GM21737 (cell line): Measurements from ENCODE around the gene OGFOD2.
A peak's percentile ranks its signal among the peaks of the same experiment; 100 is the strongest.
"Not testable (repeated sequence)": the region's sequence is repeated elsewhere in the genome, so short reads cannot be mapped to it uniquely, and the experiment has no call there.

Source experiments
- ATAC-seq: cut with Tn5 transposase; IDR thresholded peaks from one replicate; pipeline ENCODE4 v1.9.1; 2021; ENCODE audit warnings: mild to moderate bottlenecking, moderate library complexity; ENCODE audit not compliant: unreplicated experiment

The OGFOD2 gene

DNA sequence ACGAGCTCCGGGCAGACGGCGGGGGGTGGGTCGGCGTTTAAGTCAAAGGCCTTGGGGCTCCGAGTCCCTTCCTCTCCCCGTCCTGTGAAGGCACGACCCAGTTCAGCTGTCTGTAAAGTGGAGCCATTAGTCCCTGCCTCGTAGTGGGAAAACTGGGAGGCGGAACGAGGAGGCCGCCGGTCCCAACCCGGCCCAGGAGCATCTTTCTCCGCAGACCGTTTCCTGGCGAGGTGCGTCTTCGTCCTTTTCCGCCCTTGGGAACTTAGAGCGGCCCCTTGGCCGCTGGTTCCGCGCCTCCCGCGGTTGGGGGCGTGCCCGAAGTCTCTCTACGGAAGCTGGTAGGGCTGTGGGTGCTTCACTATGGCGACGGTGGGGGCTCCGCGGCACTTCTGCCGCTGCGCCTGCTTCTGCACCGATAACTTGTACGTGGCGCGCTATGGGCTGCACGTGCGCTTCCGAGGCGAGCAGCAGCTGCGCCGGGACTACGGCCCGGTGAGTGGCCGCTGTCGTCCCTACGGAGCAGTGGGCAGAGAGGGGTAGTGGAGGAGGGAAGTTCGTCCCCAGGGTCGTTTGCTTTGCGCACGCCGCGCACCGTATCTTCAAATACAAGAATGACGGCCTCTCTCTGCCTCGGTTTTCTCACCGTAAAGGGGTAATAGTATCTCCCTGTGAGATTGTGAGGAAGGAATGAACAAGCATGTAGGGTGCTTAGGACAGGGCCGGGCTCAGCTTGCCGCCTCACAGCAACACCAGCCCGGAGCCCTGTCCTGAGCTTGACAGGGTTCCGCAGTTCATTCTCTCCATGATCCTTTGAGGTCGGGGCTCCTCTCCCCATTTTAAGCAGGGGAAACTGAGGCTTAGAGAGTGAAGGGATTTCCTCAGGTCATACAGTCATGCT, at the start of gene OGFOD2:
TSS of gene OGFOD2 (plus strand) at position 353 of the 898 bp plus-strand sequence. CDS start at position 361, 8 bp downstream.
- peak; percentile 62 for ATAC-seq

DNA sequence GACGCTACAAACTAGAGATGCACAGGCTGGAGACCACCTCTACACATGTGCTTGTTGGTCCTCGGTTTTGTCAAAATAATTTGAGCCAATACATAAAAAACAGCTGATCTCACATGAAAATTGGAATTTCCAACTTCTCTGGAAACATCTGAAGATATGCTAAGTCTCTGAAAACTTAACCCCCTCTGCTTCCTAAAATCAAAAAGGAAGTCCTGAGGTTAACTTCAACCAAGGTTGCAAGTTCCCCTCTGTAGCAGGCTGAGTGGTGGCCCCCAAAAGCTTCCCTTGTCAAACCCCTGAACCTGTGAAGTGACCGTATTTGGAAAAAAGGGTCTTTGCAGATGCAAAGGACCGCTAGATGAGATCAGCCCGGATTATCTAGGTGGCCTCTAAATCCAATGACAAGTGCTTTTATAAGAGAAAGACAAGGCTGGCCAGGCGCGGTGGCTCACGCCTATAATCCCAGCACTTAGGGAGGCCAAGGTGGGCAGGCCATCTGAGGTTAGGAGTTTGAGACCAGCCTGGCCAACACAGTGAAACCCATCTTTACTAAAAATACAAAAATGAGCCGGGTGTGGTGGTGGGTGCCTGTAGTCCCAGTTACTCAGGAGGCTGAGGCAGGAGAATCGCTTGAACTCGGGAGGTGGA, 47.2 kb upstream of the OGFOD2 start:
- ATAC-seq, result no peak

DNA sequence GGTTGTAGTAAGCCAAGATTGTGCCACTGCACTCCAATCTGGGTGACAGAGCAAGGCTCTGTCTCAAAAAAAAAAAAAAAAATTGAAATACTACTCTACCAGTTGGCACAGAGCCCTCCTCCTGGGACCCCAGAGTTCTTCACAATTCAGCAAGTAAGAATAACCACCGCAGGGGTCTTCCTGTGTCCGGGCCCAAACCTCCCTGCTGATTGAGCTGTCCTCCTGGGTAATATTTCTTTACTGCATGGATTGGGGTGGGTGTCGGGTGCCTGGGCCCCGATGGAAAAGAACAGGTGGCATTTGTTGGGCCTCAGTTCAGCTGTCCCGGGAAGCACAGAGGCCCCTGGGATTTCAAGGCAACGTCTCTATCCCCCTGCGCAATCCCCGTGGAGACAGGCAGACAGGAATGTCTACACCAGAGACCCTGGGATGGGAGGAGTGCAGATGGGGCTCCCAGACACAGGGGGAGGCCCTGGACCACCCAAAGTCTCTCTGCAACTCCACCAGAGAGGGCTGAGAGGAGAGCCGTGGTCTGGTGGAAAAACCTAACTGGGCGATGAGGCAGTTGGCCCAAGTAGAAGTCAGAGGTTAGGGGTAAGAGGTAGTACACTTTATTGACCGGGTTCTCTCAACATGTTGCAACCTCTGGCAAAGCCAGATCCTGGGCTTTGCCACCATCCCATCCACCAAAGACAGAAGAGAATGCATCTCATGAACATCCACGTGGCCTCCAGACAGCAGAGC, 46.5 kb upstream of the OGFOD2 start:
- ATAC-seq, result no peak

DNA sequence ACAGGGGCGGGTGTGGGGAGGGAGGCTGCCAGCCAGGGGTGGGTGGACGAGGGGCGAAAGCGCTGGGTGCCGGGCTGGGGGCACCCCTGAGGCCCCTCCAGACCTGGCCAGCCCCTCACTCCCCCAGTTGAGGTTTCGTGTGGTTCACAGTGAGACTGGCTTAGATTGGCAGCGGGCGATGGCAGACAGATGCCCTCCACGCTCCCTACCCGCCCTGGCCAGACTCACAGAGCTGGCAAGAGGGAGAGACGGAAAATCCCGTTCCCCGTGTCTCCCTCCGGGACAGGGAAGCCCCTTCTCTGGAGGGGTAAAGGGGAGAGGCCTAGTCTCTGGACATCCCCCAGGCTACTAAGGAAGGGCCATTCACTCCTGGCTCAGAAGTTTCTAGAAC, 45.9 kb upstream of the OGFOD2 start:
- ATAC-seq, result no peak

DNA sequence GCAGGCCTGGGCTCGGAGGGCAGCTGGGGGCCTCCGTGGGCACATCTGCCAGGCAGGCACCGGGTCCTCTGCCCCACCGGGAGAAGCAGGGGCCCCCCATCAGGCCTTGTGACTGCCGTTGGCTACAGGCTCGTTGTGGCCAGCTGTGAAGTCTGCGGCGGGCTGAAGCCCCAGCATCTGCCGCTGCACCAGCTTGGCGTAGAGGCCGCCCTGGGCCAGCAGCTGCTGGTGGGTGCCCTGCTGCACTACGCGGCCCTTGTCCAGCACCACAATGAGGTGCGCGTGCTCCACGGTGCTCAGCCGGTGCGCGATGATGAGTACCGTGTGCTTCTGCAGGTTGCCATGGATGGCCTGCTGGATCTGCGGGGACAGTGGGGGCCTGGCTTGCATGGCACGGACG, 45.2 kb upstream of the OGFOD2 start:
- ATAC-seq, result no peak

DNA sequence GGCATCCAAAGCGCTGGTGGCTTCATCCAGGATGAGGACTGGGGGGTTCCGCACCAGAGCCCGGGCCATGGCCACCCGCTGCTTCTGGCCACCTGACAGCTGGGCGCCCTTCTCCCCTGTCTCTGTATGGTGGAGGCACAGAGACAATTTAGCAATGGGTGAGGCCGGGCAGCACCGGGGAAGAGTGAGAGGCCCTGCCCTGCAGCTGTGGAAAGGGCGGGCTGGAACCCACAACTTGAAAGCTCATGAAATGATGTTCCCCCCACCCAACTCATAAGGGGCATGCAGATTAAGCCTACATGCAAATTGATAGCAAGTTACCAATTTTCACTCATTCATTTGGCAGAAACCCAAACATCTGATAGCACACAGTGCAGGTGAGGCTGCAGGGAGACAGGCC, 42.8 kb upstream of the OGFOD2 start:
- no peak for ATAC-seq

DNA sequence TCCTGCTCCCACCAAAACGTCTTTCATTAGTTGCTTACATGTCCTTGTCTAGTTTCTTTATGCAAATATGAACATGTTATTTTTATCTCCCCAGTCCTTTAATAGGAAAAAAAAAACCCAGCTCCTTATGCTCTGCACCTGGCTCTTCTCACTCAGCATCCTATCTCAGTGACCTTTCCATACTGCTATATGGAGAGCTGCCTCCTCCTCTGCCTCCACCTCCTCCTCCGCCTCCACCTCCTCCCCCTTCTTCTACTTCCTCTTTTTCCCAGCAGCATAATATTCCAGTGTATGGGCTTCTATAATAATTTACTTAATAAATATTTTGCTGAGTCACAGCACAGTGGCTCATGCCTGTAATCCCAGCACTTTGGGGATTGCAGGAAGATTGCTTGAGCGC, 40.3 kb upstream of the OGFOD2 start:
- no peak for ATAC-seq

DNA sequence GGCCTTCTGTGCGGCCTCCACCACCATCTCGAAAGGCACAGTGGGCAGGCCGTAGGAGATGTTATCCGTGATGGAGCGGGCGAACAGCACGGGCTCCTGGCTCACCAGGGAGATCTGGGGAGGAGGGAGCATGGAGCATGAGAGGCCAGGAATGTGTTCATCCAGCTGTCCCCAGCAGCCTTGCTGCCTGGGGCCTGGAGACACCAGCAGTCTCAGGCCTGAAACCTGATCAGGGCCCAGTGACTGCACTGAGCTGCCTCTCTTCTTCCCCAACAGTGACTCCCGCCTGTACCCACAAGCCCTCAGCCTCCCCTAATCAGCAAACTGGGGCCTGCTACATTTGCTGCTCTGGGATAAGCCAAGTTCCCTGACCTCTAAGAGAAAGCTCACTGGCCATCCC, 39.7 kb upstream of the OGFOD2 start:
- ATAC-seq, result no peak

DNA sequence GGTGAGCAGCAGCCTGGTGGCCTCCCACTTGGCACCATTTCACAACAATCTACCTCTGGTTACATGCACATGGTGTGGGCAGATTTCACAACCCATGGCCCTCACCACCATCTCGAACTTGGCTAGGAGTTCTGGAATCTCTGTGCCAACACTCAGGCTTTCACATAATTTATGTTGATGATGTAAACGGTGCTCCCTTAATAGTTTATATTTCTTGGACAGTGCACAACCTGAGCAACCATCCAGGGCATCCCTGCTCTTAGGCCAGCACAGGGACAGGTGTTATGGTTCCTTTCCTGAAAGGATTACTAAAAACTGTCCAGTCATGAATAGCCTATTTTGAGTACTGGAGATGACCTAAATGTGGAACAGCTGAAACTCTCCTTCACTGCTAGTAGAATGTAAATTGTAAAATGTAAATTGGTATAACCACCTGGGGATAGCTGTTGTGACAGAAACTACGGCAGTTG, 37.4 kb upstream of the OGFOD2 start:
- no peak for ATAC-seq

DNA sequence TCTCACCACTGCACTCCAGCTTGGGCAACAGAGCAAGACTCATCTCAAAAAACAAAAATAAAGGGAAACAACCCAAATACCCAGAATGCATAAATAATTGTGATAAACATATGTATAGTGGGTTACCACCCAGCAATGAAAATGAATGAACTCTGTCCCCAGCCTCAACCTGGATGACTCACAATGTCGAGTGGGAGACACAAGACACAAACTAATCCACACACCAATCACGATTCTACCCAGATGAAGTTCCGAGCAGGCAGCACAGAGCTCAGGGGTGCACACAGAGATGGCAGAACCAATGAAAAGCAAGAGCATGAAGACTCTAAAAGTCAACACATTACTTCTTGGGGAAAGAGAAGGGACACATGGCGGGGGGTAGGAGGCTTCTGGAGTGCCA, 35.9 kb upstream of the OGFOD2 start:
- ATAC-seq, result no peak

DNA sequence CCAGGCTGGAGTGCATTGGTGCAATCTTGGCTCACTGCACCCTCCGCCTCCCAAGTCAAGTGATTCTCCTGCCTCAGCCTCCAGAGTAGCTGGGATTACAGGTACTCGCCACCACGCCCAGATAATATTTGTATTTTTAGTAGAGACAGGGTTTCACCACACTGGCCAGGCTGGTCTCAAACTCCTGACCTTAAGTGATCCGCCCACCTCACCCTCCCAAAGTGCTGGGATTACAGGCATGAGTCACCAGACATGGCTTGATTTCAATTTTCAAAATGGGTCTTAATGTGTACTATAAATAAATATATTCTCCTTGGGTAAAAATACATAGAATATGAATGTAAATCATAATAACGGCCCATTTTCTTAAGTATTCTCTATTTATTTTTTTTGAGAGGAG, 33.7 kb upstream of the OGFOD2 start:
- ATAC-seq, result not testable (repeated sequence)

DNA sequence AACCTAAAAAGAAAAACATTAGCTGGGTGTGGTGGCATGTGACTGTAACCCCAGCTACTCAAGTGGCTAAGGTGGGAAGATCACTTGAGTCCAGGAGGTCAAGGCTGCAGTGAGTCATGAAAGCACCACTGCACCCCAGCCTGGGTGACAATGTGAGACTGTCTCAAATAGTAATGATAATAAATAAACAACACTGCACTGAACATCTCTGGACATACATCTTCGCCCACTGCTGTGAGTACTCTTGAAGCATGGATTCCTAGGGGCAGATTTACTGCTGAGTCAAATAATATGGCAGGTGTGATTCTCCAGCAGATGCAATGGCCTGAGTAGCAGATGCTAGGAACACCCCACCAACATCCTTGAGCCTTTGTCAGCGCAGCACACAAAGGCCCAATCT, 32.4 kb upstream of the OGFOD2 start:
- ATAC-seq, result no peak

DNA sequence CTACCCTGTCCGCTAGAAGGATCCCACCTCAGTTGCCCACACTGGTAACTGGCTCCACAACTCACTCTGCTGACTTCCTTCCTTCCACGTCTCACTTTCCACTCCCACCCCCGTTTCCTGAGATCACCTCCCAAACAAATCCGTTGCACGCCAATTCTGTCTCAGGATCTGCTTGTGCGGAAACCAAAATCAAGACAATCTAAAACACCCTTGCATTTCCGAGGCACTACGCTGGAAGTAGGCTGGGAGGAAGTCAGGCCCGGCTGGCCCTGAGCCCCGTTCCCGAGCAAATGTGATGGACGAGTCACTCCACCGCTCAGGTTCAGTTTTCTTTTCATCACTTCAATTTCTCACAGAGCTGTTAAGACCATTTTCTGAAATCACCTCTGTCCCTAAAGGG, 31.8 kb upstream of the OGFOD2 start:
- ATAC-seq, result no peak

DNA sequence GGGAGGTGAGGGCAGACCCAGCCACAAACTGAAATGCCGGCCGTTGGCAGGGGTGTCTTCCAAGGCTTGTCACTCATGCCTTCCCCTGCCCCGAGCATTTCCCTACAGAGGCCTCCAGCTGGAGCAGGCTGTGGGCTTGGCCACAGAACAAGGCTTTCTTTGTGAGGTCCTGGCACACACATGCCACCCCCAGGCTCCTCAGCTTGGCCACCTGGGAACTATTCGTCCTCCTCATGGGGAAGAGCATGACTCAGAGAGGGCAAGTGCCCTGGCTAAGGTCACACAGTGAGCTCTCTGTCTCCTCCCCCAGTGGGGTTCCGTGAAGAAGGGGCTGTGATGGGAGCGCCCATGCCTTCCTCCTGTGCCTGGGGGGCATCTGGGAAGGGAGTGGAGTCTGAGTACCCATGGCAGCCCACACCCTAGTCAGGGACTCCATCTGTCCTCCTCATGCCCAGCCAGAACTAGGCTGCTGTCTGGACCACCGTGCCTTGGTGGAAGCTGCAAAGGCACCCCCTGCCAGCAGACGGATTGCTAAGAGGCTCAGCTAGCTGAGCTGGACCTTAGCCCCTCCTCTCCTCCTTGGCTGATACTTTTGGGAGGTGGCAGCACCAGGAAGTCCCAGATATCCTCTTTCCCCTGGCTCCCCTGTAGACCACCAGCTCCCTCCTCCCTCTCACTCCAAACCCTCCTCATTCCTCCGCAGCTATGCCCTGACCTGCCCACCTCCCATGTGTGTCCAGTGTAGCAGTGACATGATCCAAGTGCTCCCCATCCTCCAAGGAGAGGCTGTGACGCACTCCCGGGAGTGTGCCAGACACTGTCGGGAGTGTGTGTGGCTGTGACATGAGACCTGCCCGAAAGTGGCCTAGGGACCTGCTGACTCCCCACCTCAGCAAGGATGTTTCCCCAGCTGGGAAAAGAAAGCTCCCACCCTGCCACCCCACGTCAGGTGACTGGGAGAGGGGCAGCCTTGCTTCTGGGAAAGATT, 30.1 kb upstream of the OGFOD2 start:
- ATAC-seq, result no peak

DNA sequence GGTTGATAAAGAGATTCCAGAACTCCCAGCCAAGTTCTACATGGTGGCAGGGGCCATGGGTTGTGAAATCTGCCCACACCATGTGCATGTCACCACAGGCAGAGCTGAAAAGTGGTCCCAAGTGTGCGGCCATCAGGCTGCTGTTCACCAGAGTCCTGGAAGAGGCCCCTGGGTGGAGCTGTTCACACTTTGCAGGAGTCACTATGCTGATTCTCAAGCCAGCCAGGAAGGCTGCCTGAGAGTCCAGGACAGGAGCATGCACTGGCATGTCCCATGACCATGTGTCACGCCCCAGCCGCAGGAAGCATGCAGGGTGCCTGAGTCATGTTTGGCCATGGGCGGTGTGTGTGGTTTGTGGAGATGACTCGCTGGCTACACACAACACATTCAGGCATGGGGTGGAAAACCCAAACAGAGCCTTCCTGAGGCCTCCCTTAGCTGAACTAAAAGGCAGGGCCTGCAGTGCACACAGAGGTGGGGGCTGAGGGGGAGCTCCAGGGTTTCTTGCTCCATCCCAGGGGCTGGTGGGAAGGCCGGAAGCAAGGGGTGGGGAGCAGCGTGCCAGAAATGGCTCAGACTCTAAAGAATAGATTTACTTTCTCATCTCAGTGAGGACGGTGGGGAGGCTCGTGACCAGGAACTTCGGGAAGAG, 28.2 kb upstream of the OGFOD2 start:
- ATAC-seq, result peak; percentile 50

DNA sequence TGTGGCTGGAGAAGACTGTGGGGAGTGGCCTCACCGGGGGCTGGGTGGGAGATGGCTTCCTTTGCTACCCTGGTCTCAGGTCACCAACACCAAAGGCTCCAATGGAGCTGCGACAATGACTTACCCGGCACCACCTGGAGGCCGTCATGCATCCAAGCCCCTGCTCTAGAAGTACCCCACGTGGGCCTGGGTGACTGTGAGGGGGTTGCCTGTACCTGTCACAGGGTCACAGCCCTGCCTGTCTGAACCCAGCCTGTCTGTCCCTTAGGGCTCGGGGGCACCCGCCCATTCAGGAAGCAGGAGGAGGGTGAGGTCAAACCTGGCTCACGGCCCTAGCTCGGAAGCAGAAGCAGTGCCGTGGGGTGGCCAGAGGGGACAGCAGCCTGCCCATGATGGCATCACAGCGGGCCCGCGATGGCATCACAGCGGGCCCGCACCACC, 27.7 kb upstream of the OGFOD2 start:
- ATAC-seq, result peak; percentile 10

DNA sequence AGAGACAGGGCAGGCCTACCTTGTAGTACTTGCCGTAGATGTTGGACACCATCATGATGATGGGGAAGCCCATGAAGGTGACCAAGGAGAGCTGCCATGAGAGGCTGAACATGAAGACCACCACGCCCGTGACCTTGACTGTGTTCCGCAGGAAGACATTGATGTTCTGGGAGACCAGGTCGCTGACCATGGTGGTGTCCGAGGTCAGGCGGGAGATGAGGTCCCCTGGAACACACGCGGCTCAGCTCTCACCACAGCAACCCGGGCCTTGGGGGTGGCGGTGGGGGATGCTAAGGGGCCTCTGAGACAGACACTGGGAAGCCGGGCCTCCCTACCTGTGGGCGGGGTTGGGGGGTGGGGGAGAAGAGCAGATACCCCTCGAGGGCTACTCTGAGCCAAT, 26.4 kb upstream of the OGFOD2 start:
- ATAC-seq, result no peak

DNA sequence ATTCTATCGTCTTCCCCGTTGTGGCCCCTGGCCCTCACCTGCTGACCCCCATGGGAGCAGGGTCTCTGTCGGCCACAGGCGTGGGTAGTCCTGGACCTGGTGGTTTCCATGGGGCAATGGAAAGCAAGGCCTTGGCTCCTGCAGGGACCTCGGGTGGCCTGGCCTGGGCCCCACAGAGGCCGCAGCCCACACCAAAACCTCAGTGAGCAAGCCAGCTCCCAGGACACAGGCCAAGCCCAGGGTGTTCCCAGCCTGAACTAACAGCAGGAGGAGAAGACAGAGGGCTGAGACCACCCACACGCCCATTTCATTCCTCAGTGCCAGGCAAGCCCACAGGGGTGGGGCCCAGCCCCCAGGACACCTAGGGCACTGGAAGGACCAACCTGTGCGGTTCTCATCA, 25.6 kb upstream of the OGFOD2 start:
- no peak for ATAC-seq

DNA sequence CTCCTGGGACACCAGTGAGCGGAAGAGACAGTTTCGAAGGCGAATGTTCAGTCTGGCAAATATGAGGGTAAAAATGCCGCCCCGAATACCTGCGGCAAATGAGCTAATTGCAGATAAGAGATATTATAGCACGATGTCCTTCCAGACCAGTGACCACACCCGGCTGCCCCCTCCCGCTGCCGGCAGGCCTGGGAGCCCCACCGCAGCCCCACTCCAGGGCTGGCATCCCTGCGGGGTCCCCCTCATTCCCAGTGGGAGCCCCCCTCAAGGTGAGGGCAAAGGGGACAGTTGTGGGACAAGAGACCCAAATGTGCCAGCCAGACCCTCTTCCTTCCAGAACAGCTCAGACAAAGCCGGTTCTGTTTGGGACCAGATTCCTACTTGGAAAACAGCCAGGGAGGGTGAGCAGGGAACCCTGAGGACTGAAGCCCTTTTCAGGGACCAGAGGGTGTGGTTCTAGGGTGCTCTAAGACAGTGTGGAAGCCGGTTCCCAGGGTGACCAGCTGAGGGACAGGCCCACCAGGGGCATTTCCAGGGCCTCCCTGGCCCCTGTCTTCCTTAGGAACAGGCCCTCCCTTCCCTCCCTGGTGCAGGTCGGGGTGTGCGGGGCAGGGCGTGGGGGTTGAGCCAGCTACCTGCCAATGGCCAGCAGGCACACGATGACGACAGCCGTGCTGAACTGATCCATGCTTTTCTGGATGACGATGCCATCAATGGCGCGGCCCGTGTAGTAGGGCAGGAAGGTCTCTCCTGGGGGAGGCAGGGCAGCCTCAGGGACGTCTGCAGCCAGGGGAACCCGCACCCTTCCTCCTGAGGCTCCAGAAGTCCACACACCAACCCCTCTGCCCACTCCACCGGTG, 25.0 kb upstream of the OGFOD2 start:
- no peak for ATAC-seq
